A549 (cell line): ENCODE measurements around the gene RRP7A.
"Not testable (repeated sequence)": the region's sequence is repeated elsewhere in the genome, so short reads cannot be mapped to it uniquely, and the experiment has no call there.

Experiments used
- EHMT2 ChIP-seq: fragments of 200-600 bp; sonication (generic); IDR thresholded peaks from 2 replicates; pipeline ENCODE4 v1.6.1; 2016; ENCODE audit warnings: antibody characterized with exemption, low read depth, mild to moderate bottlenecking, moderate library complexity
- EP300 ChIP-seq, 2 experiments: fragments of >200 bp; sonication (Bioruptor Twin); formaldehyde crosslinking; IDR thresholded peaks; 2 replicates in 1 of 2; 3 replicates in 1 of 2; pipeline ENCODE4 v1.6.1; 2016 to 2017
- POLR2A ChIP-seq: IDR thresholded peaks from 2 replicates; pipeline ENCODE4 v1.6.1; 2012; ENCODE audit warnings: mild to moderate bottlenecking, low read length
- POLR2AphosphoS2 ChIP-seq: conservative IDR thresholded peaks from 2 replicates; pipeline ENCODE4 v1.6.1; 2012; ENCODE audit warnings: low read length, improper control_type of control experiment, inconsistent platforms
- RFX5 ChIP-seq: fragments of 450-650 bp; IDR thresholded peaks from 2 replicates; pipeline ENCODE4 v1.7.1; 2014; ENCODE audit warnings: antibody characterized with exemption, mild to moderate bottlenecking, moderate library complexity
- TF ChIP-seq, protein P1 (sequence below): fragments of >200 bp; sonication (Bioruptor Twin); formaldehyde crosslinking; IDR thresholded peaks from 3 replicates; pipeline ENCODE4 v1.5.1; 2016

GRCh38 chr22:42529435-42529834, 9.8 kb upstream of the RRP7A start:
- TF ChIP-seq, protein P1, sequence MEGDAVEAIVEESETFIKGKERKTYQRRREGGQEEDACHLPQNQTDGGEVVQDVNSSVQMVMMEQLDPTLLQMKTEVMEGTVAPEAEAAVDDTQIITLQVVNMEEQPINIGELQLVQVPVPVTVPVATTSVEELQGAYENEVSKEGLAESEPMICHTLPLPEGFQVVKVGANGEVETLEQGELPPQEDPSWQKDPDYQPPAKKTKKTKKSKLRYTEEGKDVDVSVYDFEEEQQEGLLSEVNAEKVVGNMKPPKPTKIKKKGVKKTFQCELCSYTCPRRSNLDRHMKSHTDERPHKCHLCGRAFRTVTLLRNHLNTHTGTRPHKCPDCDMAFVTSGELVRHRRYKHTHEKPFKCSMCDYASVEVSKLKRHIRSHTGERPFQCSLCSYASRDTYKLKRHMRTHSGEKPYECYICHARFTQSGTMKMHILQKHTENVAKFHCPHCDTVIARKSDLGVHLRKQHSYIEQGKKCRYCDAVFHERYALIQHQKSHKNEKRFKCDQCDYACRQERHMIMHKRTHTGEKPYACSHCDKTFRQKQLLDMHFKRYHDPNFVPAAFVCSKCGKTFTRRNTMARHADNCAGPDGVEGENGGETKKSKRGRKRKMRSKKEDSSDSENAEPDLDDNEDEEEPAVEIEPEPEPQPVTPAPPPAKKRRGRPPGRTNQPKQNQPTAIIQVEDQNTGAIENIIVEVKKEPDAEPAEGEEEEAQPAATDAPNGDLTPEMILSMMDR = not testable (repeated sequence)
- TF ChIP-seq EP300 (IDR thresholded peaks at IDR 0.05); EHMT2; POLR2A; RFX5; POLR2AphosphoS2: not testable (repeated sequence)
